OCI-LY7 (cell line): ENCODE results near the gene CCDC93. TPM values are rescaled to one million over a fixed set of nuclear protein-coding genes. Genes with fewer than 3 reads are reported as not detected.

Experiments used
- BruUV-seq: library from RNA; stranded (reverse); fragments of 400-500 nt; replicated peaks from 2 replicates; lab custom pipeline; 2021; lab: Mats Ljungman, UMichigan
- CTCF ChIA-PET: fragments of 300-600 bp; sonication (Branson Sonifier 250); formaldehyde crosslinking; loops from one replicate; lab custom pipeline; 2022; ENCODE audit warnings: antibody characterized with exemption; ENCODE audit not compliant: unreplicated experiment; lab: Charles Lee
- POLR2A ChIA-PET: fragments of 300-600 bp; sonication (Branson Sonifier 250); formaldehyde crosslinking; loops from one replicate; lab custom pipeline; 2022; ENCODE audit warnings: antibody characterized with exemption; lab: Charles Lee
- DNase-seq: peaks from one replicate; pipeline ENCODE4 v3.0.0-alpha.2; 2015; ENCODE audit warnings: low spot score
- H2AFZ ChIP-seq: fragments of 200-600 bp; sonication (generic), shearing (Covaris generic); 2 replicates; pipeline ENCODE4 v1.6.1; 2014; ENCODE audit warnings: mild to moderate bottlenecking, antibody characterized with exemption, low read length, moderate library complexity
- H3K27ac ChIP-seq: fragments of 200-600 bp; sonication (generic); 2 replicates; pipeline ENCODE4 v1.5.1; 2014; ENCODE audit warnings: mixed run types, low read depth, mild to moderate bottlenecking, moderate library complexity, low read length, inconsistent platforms; ENCODE audit not compliant: poor library complexity, severe bottlenecking
- H3K36me3 ChIP-seq: fragments of 200-600 bp; sonication (generic); 2 replicates; pipeline ENCODE4 v1.6.1; 2014; ENCODE audit warnings: mild to moderate bottlenecking, antibody characterized with exemption, low read length, moderate library complexity, mixed read lengths; ENCODE audit not compliant: insufficient read depth
- H3K4me1 ChIP-seq: fragments of 200-600 bp; sonication (generic); 2 replicates; pipeline ENCODE4 v1.5.1; 2014; ENCODE audit warnings: mild to moderate bottlenecking, low read length; ENCODE audit not compliant: insufficient read depth, poor library complexity, severe bottlenecking
- H3K4me2 ChIP-seq: fragments of 200-600 bp; sonication (generic); 2 replicates; pipeline ENCODE4 v1.6.1; 2014; ENCODE audit warnings: mild to moderate bottlenecking, low read length
- H3K4me3 ChIP-seq: fragments of 200-600 bp; sonication (generic); 2 replicates; pipeline ENCODE4 v1.5.1; 2014; ENCODE audit warnings: mild to moderate bottlenecking, low read depth, low read length; ENCODE audit not compliant: poor library complexity, severe bottlenecking
- H3K79me2 ChIP-seq: fragments of 200-600 bp; sonication (generic); 2 replicates; pipeline ENCODE4 v1.6.1; 2016; ENCODE audit warnings: low read depth, mild to moderate bottlenecking, low read length, moderate library complexity, mixed read lengths; ENCODE audit not compliant: insufficient read depth
- H3K9me2 ChIP-seq: fragments of 200-600 bp; sonication (generic); 2 replicates; pipeline ENCODE4 v1.6.1; 2016; ENCODE audit warnings: mild to moderate bottlenecking, low read length, mixed read lengths; ENCODE audit not compliant: insufficient read depth
- H3K9me3 ChIP-seq: fragments of 200-600 bp; sonication (generic); 2 replicates; pipeline ENCODE4 v1.6.1; 2014; ENCODE audit warnings: mild to moderate bottlenecking, mixed run types, low read length, mixed read lengths
- H4K20me1 ChIP-seq: fragments of 200-600 bp; sonication (generic); 2 replicates; pipeline ENCODE4 v1.6.1; 2014; ENCODE audit warnings: mild to moderate bottlenecking, antibody characterized with exemption, low read length, moderate library complexity, mixed read lengths; ENCODE audit not compliant: insufficient read depth
- CTCF ChIP-seq: fragments of 200-600 bp; sonication (generic); conservative IDR thresholded peaks from 2 replicates; pipeline ENCODE4 v1.5.1; 2014; ENCODE audit warnings: mild to moderate bottlenecking, antibody characterized with exemption, low read length, moderate library complexity, mixed read lengths
- EZH2phosphoT487 ChIP-seq: fragments of 200-600 bp; sonication (generic); IDR thresholded peaks from 2 replicates; pipeline ENCODE4 v1.6.1; 2018; ENCODE audit warnings: low read depth, borderline replicate concordance, mild to moderate bottlenecking, mixed run types, antibody characterized with exemption, low read length, moderate library complexity, mixed read lengths
- intact Hi-C: fragments of 100-400 bp; cut with micrococcal nuclease; formaldehyde crosslinking; loops from one replicate; pipeline ENCODE4 v1.10.0; 2022; ENCODE audit not compliant: unreplicated experiment
- total RNA-seq, 2 experiments: library from RNA; depleted of rRNA in 1 of 2; stranded (reverse); fragments of >200 nt in 1 of 2; shearing (Covaris generic) in 1 of 2; gene quantifications; 2 replicates each; pipeline ENCODE4 v1.2.3, GENCODE V29; 2014 to 2022

The CCDC93 gene
- total RNA-seq, 2 experiments from 2014 or later: 25.6 to 53.8 TPM

- Histone ChIP-seq H3K4me3 (no peak overlapping the region), H3K4me1 (peaks cover 28% of the 10 kb centered on the region), H3K36me3 (peaks cover 99% of the 10 kb centered on the region), H3K4me2 (no peak overlapping the region), H3K79me2 (no peaks in the 10 kb centered on the region), H2AFZ (no peak overlapping the region), H3K9me3 (no peaks in the 10 kb centered on the region), H4K20me1 (no peaks in the 10 kb centered on the region), H3K27ac (no peak overlapping the region), H3K9me2 (no peaks in the 10 kb centered on the region)
- ChIA-PET CTCF (no interaction called here), POLR2A (interaction anchor here (1.0 kb wide), 1 partner anchor 20 kb away, joined by 3 read pairs; no protein-coding TSS in a partner anchor)
- intact Hi-C loops: no loop called here
- DNase-seq: no peak
- BruUV-seq: no TSS peak
- TF ChIP-seq CTCF (no peak), EZH2phosphoT487 (no peak)
Measured at GRCh38 chr2:117952701-117953100, 61.2 kb downstream of the CCDC93 start.

GRCh38 chr2:117952228-117952627 is 61.6 kb downstream of the CCDC93 start:
- no peak for DNase-seq
- Histone ChIP-seq H3K4me2 (no peak overlapping the region), H3K36me3 (peaks cover 97% of the 10 kb centered on the region), H2AFZ (no peak overlapping the region), H3K9me3 (no peaks in the 10 kb centered on the region), H3K4me1 (peaks cover 28% of the 10 kb centered on the region), H3K27ac (no peak overlapping the region), H4K20me1 (no peaks in the 10 kb centered on the region), H3K79me2 (no peaks in the 10 kb centered on the region), H3K4me3 (no peak overlapping the region), H3K9me2 (no peaks in the 10 kb centered on the region)
- ChIA-PET CTCF (no interaction called here), POLR2A (interaction anchor here (1.0 to 1.5 kb wide), 2 partner anchors 8 to 20 kb away, joined by 3 to 5 read pairs; no protein-coding TSS in a partner anchor)
- intact Hi-C loops: no loop called here
- no TSS peak for BruUV-seq
- TF ChIP-seq CTCF: no peak
- TF ChIP-seq EZH2phosphoT487: no peak

GRCh38 chr2:117949806-117950205 is 64.1 kb downstream of the CCDC93 start:
- H3K36me3 ChIP-seq: peaks cover 97% of the 10 kb centered on the region
- no peak overlapping the region for H3K4me2 ChIP-seq
- intact Hi-C loops: no loop called here
- H3K9me2 ChIP-seq: no peaks in the 10 kb centered on the region
- no peaks in the 10 kb centered on the region for H4K20me1 ChIP-seq
- H3K79me2 ChIP-seq: no peaks in the 10 kb centered on the region
- TF ChIP-seq CTCF (no peak), EZH2phosphoT487 (no peak)
- CTCF ChIA-PET: interaction anchor here (1.0 to 1.7 kb wide), 2 partner anchors 31 to 53 kb away, joined by 3 to 6 read pairs; no protein-coding TSS in a partner anchor
- no peak overlapping the region for H2AFZ ChIP-seq
- H3K9me3 ChIP-seq: no peaks in the 10 kb centered on the region
- H3K27ac ChIP-seq: peak overlapping the region; percentile 68
- peaks cover 28% of the 10 kb centered on the region for H3K4me1 ChIP-seq
- DNase-seq: no peak
- POLR2A ChIA-PET: interaction anchor here (0.6 to 1.9 kb wide), 4 partner anchors 11 to 892 kb away, joined by 3 to 8 read pairs (median 6); no protein-coding TSS in a partner anchor
- H3K4me3 ChIP-seq: no peak overlapping the region
- BruUV-seq: no TSS peak
